Activated T-helper 1 cell treated with anti-CD3 and anti-CD28 coated beads, Interleukin-12 subunit alpha, Interleukin-12 subunit beta, Interleukin-2, Interleukin-4 antibody, amounts not matched to agents 30 ng/mL and 10 ng/mL and 1 ng/mL, durations not matched to agents 14 hours and 24 hours and 36 hours (primary cell): ENCODE data around the gene SLCO3A1. TPM values are rescaled to one million over a fixed set of nuclear protein-coding genes. Genes with fewer than 3 reads are reported as not detected.
A peak's percentile ranks its signal among the peaks of the same experiment; 100 is the strongest.

Source experiments
- DNase-seq: peaks from one replicate; pipeline ENCODE4 v3.0.0; 2021; ENCODE audit warnings: low spot score
- H3K27ac Mint-ChIP-seq: one replicate; pipeline ENCODE4 v1.8.0; 2021; ENCODE audit warnings: mild to moderate bottlenecking, mixed read lengths
- H3K27me3 Mint-ChIP-seq: one replicate; pipeline ENCODE4 v1.8.0; 2022; ENCODE audit warnings: mild to moderate bottlenecking, moderate library complexity, mixed read lengths; ENCODE audit not compliant: insufficient read depth
- H3K36me3 Mint-ChIP-seq: one replicate; pipeline ENCODE4 v1.8.0; 2021; ENCODE audit warnings: low read depth, mixed read lengths
- H3K4me1 Mint-ChIP-seq: one replicate; pipeline ENCODE4 v1.8.0; 2021; ENCODE audit warnings: low read depth, mixed read lengths
- H3K4me3 Mint-ChIP-seq: one replicate; pipeline ENCODE4 v1.8.0; 2021; ENCODE audit warnings: mild to moderate bottlenecking, moderate library complexity, mixed read lengths
- H3K9me3 Mint-ChIP-seq: one replicate; pipeline ENCODE4 v1.8.0; 2021; ENCODE audit warnings: mixed read lengths
- intact Hi-C: fragments of 100-400 bp; cut with micrococcal nuclease; formaldehyde crosslinking; loops from one replicate; pipeline ENCODE4 v1.15.1; 2024
- total RNA-seq: library from RNA; stranded (reverse); gene quantifications from 2 replicates; pipeline ENCODE4 v1.2.3, GENCODE V29; 2022

The SLCO3A1 gene
- total RNA-seq, 1 donor from 2014 or later: 20.0 TPM

- Mint-ChIP-seq H3K27ac (no peak overlapping the region), H3K9me3 (no peaks in the 10 kb centered on the region), H3K4me3 (no peak overlapping the region), H3K4me1 (no peaks in the 10 kb centered on the region), H3K27me3 (peaks cover 4% of the 10 kb centered on the region), H3K36me3 (no peaks in the 10 kb centered on the region)
- intact Hi-C loops: no loop called here
- no peak for DNase-seq
These were observed 166.7 kb downstream of the SLCO3A1 start for GRCh38 chr15:92020207-92020606.

- Mint-ChIP-seq H3K4me1 (no peaks in the 10 kb centered on the region), H3K36me3 (no peaks in the 10 kb centered on the region), H3K9me3 (no peaks in the 10 kb centered on the region), H3K27me3 (peaks cover 2% of the 10 kb centered on the region), H3K27ac (no peak overlapping the region), H3K4me3 (no peak overlapping the region)
- intact Hi-C loops: no loop called here
- no peak for DNase-seq
These were observed 167.3 kb downstream of the SLCO3A1 start for GRCh38 chr15:92020804-92021203.

- intact Hi-C loops: no loop called here
These were observed 168.3 kb downstream of the SLCO3A1 start for GRCh38 chr15:92021792-92022191.

GRCh38 chr15:92023965-92024364, 170.5 kb downstream of the SLCO3A1 start:
- Mint-ChIP-seq H3K27ac (no peak overlapping the region), H3K36me3 (no peaks in the 10 kb centered on the region), H3K27me3 (no peaks in the 10 kb centered on the region), H3K4me1 (no peaks in the 10 kb centered on the region), H3K9me3 (no peaks in the 10 kb centered on the region), H3K4me3 (no peak overlapping the region)
- no peak for DNase-seq
- intact Hi-C loops: no loop called here

More at GRCh38 chr15:92021792-92022191, 168.3 kb downstream of the SLCO3A1 start:
- DNase-seq: no peak
- H3K36me3 Mint-ChIP-seq: no peaks in the 10 kb centered on the region
- no peaks in the 10 kb centered on the region for H3K4me1 Mint-ChIP-seq
- peaks cover 1% of the 10 kb centered on the region for H3K27me3 Mint-ChIP-seq
- H3K27ac Mint-ChIP-seq: no peak overlapping the region
- no peaks in the 10 kb centered on the region for H3K9me3 Mint-ChIP-seq
- H3K4me3 Mint-ChIP-seq: no peak overlapping the region

DNA sequence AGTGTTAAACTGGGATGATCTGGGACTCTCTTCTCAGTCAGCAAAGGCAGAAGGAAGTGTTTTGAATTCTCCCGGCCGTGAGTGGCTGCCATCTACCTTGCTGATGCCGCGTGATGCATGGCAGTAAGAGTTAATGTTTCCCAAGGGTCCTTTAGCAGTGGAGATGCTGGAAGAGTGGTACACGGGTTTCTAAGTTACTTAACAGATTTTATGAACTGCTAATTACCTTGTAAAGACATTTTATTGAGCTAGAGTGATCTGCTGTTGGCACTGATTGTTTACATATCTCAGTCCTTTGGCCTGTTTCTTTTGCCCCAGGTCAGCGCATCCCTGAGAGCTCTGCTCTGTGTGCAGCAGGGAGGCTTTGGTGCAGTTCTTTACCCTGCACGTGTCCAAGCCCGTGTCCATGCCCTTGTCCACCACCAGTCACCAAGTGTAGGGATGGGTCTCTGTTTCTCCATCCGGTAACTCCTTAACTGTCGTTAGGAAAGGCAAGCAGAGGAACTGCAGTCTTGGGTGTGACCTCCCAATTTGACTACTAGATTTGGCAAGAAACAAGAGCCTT, 172.3 kb downstream of the SLCO3A1 start:
- H3K36me3 Mint-ChIP-seq: no peaks in the 10 kb centered on the region
- H3K9me3 Mint-ChIP-seq: no peaks in the 10 kb centered on the region
- H3K4me1 Mint-ChIP-seq: no peaks in the 10 kb centered on the region
- H3K27ac Mint-ChIP-seq: no peak overlapping the region
- H3K27me3 Mint-ChIP-seq: no peaks in the 10 kb centered on the region
- no peak for DNase-seq
- H3K4me3 Mint-ChIP-seq: no peak overlapping the region
- intact Hi-C loops: no loop called here

DNA sequence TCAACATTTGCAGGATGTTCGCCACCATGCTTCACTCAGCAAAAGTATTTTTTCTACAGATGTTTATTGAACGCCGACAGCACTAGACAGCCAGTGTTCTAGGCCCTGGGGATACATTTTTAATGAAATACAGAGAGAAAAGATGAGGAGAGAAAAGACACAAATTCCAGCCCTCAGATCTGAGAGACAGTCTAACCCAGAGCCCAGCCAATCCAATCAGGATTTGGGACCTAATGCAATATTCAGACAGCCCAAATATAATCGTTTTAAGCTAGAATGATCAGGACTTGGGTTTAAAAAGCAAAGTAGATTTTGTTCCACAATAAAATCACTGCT, 174.8 kb downstream of the SLCO3A1 start:
- no peak for DNase-seq
- Mint-ChIP-seq H3K27me3 (no peaks in the 10 kb centered on the region), H3K9me3 (no peaks in the 10 kb centered on the region), H3K36me3 (no peaks in the 10 kb centered on the region), H3K4me1 (peaks cover 13% of the 10 kb centered on the region), H3K4me3 (no peak overlapping the region), H3K27ac (no peak overlapping the region)
- intact Hi-C loops: no loop called here

GRCh38 chr15:92029767-92030166, 176.3 kb downstream of the SLCO3A1 start:
- peaks cover 3% of the 10 kb centered on the region for H3K27me3 Mint-ChIP-seq
- no peak for DNase-seq
- no peaks in the 10 kb centered on the region for H3K9me3 Mint-ChIP-seq
- H3K36me3 Mint-ChIP-seq: no peaks in the 10 kb centered on the region
- intact Hi-C loops: no loop called here
- H3K27ac Mint-ChIP-seq: no peak overlapping the region
- H3K4me1 Mint-ChIP-seq: peaks cover 13% of the 10 kb centered on the region
- H3K4me3 Mint-ChIP-seq: no peak overlapping the region

DNA sequence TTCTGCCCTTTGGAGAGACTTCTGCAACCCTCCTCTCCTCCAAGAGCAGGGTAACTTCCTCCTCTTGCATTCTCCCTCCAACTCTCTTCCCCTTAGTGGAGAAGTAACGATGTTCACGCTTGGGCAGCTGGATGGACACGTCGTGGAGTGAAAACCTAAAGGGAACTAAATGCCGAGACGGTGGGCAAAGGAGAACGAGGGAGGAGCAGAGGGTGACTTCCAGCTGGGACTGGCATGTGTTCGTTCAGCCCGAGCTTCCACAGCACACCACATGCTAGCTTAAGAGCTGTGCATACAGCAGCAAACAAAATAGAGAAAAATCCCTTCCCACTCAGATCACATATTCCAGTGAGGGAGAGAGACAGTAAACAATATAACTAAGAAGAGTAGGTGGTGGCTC, 179.8 kb downstream of the SLCO3A1 start:
- Mint-ChIP-seq H3K27ac (no peak overlapping the region), H3K9me3 (peaks cover 5% of the 10 kb centered on the region), H3K27me3 (peaks cover 5% of the 10 kb centered on the region), H3K4me1 (peaks cover 13% of the 10 kb centered on the region), H3K4me3 (no peak overlapping the region), H3K36me3 (no peaks in the 10 kb centered on the region)
- intact Hi-C loops: no loop called here
- DNase-seq: no peak

- Mint-ChIP-seq H3K4me1 (peaks cover 13% of the 10 kb centered on the region), H3K27me3 (peaks cover 5% of the 10 kb centered on the region), H3K9me3 (peaks cover 7% of the 10 kb centered on the region), H3K27ac (peak overlapping the region; percentile 30), H3K4me3 (no peak overlapping the region), H3K36me3 (no peaks in the 10 kb centered on the region)
- no peak for DNase-seq
- intact Hi-C loops: no loop called here
These were observed 180.2 kb downstream of the SLCO3A1 start for GRCh38 chr15:92033723-92034122.

- H3K9me3 Mint-ChIP-seq: peaks cover 12% of the 10 kb centered on the region
- H3K4me1 Mint-ChIP-seq: peaks cover 13% of the 10 kb centered on the region
- no peak for DNase-seq
- H3K27me3 Mint-ChIP-seq: peaks cover 5% of the 10 kb centered on the region
- intact Hi-C loops: no loop called here
- no peaks in the 10 kb centered on the region for H3K36me3 Mint-ChIP-seq
- peak overlapping the region; percentile 30 for H3K27ac Mint-ChIP-seq
- H3K4me3 Mint-ChIP-seq: no peak overlapping the region
These were observed 180.7 kb downstream of the SLCO3A1 start for GRCh38 chr15:92034227-92034626.

DNA sequence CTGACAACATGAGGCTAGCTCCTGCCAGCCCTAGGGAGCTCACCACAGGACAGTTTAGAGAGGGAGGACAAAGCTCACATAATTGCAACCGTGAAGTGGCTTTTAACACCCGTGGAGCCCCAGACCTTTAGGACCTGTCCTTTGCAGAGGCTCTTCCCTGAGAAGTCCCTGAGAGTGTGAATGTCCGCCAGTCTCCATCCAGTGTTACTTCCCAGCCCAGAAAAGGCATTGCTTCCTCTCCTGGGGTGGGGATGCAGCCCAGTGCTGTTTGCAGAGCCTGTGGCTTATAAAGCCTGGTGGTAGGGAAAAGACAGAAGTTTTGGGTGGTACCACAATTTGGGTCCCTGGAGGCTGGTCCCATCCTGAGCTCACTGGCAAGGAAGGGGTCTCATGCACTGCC, 182.0 kb downstream of the SLCO3A1 start:
- H3K36me3 Mint-ChIP-seq: no peaks in the 10 kb centered on the region
- H3K9me3 Mint-ChIP-seq: peaks cover 17% of the 10 kb centered on the region
- H3K27ac Mint-ChIP-seq: no peak overlapping the region
- peaks cover 5% of the 10 kb centered on the region for H3K27me3 Mint-ChIP-seq
- no peak for DNase-seq
- peaks cover 13% of the 10 kb centered on the region for H3K4me1 Mint-ChIP-seq
- intact Hi-C loops: no loop called here
- no peak overlapping the region for H3K4me3 Mint-ChIP-seq

DNA sequence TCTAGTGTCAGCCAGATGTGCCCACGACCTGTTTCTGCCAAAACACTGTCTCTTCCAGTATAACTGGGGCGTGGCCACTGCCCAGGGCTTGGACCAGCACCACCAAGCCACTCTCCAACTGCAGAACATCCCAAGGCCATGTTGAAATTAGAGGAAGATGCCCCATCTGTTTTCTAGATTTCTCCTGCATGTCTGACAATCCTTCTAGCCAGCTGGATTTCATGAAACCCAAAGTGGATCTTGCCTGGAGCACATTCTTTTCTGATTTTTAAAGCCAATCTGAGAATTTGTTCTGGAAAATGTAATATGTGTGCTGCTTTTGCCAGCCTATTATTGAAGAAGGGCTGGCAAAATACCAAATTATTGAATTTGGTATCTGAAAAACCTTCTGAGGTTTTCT, 182.5 kb downstream of the SLCO3A1 start:
- Mint-ChIP-seq H3K36me3 (no peaks in the 10 kb centered on the region), H3K27me3 (peaks cover 5% of the 10 kb centered on the region), H3K9me3 (peaks cover 17% of the 10 kb centered on the region), H3K4me3 (no peak overlapping the region), H3K4me1 (peaks cover 15% of the 10 kb centered on the region), H3K27ac (no peak overlapping the region)
- DNase-seq: no peak
- intact Hi-C loops: no loop called here

DNA sequence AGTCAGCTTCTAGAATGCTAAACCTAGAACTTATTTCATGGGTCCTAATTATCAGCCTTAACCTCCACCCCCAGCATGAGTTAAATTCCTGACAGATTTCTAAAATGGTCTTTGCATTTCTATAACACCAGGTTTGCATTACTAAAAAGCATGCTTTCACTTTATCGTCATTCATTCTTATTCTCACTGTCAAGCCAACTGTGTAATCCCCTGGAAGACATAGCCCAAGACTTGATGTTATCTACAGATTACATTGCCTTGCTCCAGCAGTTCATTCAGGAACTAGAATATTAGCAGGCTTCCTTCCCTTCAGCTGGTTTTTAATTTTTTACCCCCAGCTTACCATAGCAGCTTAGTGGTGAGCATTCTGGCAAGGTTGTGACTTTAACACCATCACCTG, 184.0 kb downstream of the SLCO3A1 start:
- intact Hi-C loops: no loop called here
- Mint-ChIP-seq H3K27ac (no peak overlapping the region), H3K4me1 (peaks cover 15% of the 10 kb centered on the region), H3K4me3 (no peak overlapping the region), H3K36me3 (no peaks in the 10 kb centered on the region), H3K9me3 (peaks cover 17% of the 10 kb centered on the region), H3K27me3 (peaks cover 5% of the 10 kb centered on the region)
- no peak for DNase-seq

- peaks cover 17% of the 10 kb centered on the region for H3K9me3 Mint-ChIP-seq
- no peaks in the 10 kb centered on the region for H3K36me3 Mint-ChIP-seq
- no peak overlapping the region for H3K4me3 Mint-ChIP-seq
- intact Hi-C loops: no loop called here
- peaks cover 23% of the 10 kb centered on the region for H3K4me1 Mint-ChIP-seq
- DNase-seq: no peak
- peaks cover 4% of the 10 kb centered on the region for H3K27me3 Mint-ChIP-seq
- H3K27ac Mint-ChIP-seq: no peak overlapping the region
These were observed 186.8 kb downstream of the SLCO3A1 start for GRCh38 chr15:92040350-92040749.
